HCT116 (cell line): ENCODE results near the gene GSTT2. TPM values are rescaled to one million over a fixed set of nuclear protein-coding genes. Genes with fewer than 3 reads are reported as not detected.

Source experiments
- ATAC-seq: fragments of 200-7000 bp; cut with Tn5 transposase; 2 replicates; pipeline ENCODE4 v1.9.1; 2020; ENCODE audit warnings: mild to moderate bottlenecking, moderate library complexity
- BruUV-seq: library from RNA; stranded (reverse); fragments of 400-500 nt; replicated peaks from 2 replicates; lab custom pipeline; 2021; lab: Mats Ljungman, UMichigan
- CTCF ChIA-PET: fragments of 300-600 bp; sonication (Branson Sonifier 250); formaldehyde crosslinking; loops from one replicate; lab custom pipeline; 2021; ENCODE audit warnings: antibody characterized with exemption; lab: Charles Lee
- POLR2A ChIA-PET: fragments of 300-600, 350-600 bp; sonication (Branson Sonifier 250); formaldehyde crosslinking; loops from one replicate; lab custom pipeline; 2021; ENCODE audit warnings: antibody characterized with exemption; lab: Charles Lee
- RAD21 ChIA-PET, 2 experiments: fragments of 300-600 bp; sonication (Branson Sonifier 250); formaldehyde crosslinking; loops; one replicate each; lab custom pipeline; 2023; ENCODE audit warnings: low total read pairs in 2 of 2; ENCODE audit not compliant: uncharacterized antibody in 2 of 2, unreplicated experiment in 2 of 2, low non-redundant PET in 1 of 2; lab: Charles Lee
- DNase-seq: peaks from one replicate; pipeline ENCODE4 v3.0.0-alpha.2; 2010; ENCODE audit warnings: low read depth, low spot score
- H2AFZ ChIP-seq: fragments of 200-600 bp; shearing (Covaris generic), sonication (generic); 2 replicates; pipeline ENCODE4 v1.6.1; 2017; ENCODE audit warnings: low read depth, mixed run types, mixed read lengths, antibody characterized with exemption, low read length; ENCODE audit not compliant: poor library complexity, severe bottlenecking
- H3K27ac ChIP-seq: 2 replicates; pipeline ENCODE4 v1.5.1; 2012; ENCODE audit warnings: low read depth, low read length
- H3K27me3 ChIP-seq: fragments of 200-600 bp; sonication (generic); 2 replicates; pipeline ENCODE4 v1.6.1; 2016; ENCODE audit warnings: mixed run types, low read length, mixed read lengths; ENCODE audit not compliant: insufficient read depth
- H3K36me3 ChIP-seq, 2 experiments: fragments of 200-500 bp in 1 of 2; fragments of 200-600 bp in 1 of 2; sonication (Bioruptor generic) in 1 of 2; sonication (generic) in 1 of 2; 2 replicates each; pipeline versions ENCODE4 v1.5.1 to v1.6.1; 2014 to 2016; ENCODE audit warnings: low read length in 2 of 2, inconsistent platforms in 1 of 2, mixed read lengths in 1 of 2, mixed run types in 1 of 2; ENCODE audit not compliant: insufficient read depth in 2 of 2, control insufficient read depth in 1 of 2
- H3K4me1 ChIP-seq, 2 experiments: fragments of 200-600 bp in 1 of 2; sonication (generic) in 1 of 2; 2 replicates each; pipeline versions ENCODE4 v1.5.1 to v1.6.1; 2012 to 2017; ENCODE audit warnings: low read length in 2 of 2, inconsistent platforms in 1 of 2, mild to moderate bottlenecking in 1 of 2, mixed read lengths in 1 of 2, mixed run types in 1 of 2, moderate library complexity in 1 of 2; ENCODE audit not compliant: insufficient read depth in 2 of 2, control insufficient read depth in 1 of 2
- H3K4me2 ChIP-seq: fragments of 200-600 bp; sonication (generic); 2 replicates; pipeline ENCODE4 v1.6.1; 2017; ENCODE audit warnings: mixed run types, low read length, mixed read lengths
- H3K4me3 ChIP-seq, 2 experiments: fragments of 200-600 bp in 1 of 2; sonication (generic) in 1 of 2; replicated peaks in 1 of 2; 2 replicates each; pipeline ENCODE4 v1.5.1; 2011 to 2016; ENCODE audit warnings: low read length in 2 of 2, control low read depth in 1 of 2, low read depth in 1 of 2, mild to moderate bottlenecking in 1 of 2, mixed read lengths in 1 of 2, mixed run types in 1 of 2
- H3K79me2 ChIP-seq: fragments of 200-600 bp; sonication (generic); 2 replicates; pipeline ENCODE4 v1.6.1; 2017; ENCODE audit warnings: mild to moderate bottlenecking, mixed run types, low read length, moderate library complexity, mixed read lengths; ENCODE audit not compliant: insufficient read depth
- H3K9ac ChIP-seq: fragments of 200-600 bp; sonication (generic); 2 replicates; pipeline ENCODE4 v1.6.1; 2016; ENCODE audit warnings: low read length, mixed read lengths
- H3K9me2 ChIP-seq: fragments of 200-600 bp; sonication (generic), shearing (Covaris generic); 2 replicates; pipeline ENCODE4 v1.6.1; 2017; ENCODE audit warnings: mixed run types, mild to moderate bottlenecking, moderate library complexity; ENCODE audit not compliant: insufficient read depth
- H3K9me3 ChIP-seq, 2 experiments: fragments of 200-500 bp in 1 of 2; fragments of 200-600 bp in 1 of 2; sonication (Bioruptor generic) in 1 of 2; sonication (generic) in 1 of 2; 2 replicates each; pipeline ENCODE4 v1.6.1; 2014 to 2017; ENCODE audit warnings: low read length in 2 of 2, mixed read lengths in 2 of 2, inconsistent platforms in 1 of 2, low read depth in 1 of 2, mild to moderate bottlenecking in 1 of 2, mixed run types in 1 of 2, moderate library complexity in 1 of 2; ENCODE audit not compliant: control insufficient read depth in 1 of 2, insufficient read depth in 1 of 2
- H4K20me1 ChIP-seq: fragments of 200-600 bp; sonication (generic), shearing (Covaris generic); 2 replicates; pipeline ENCODE4 v1.6.1; 2017; ENCODE audit warnings: mixed run types, mild to moderate bottlenecking, moderate library complexity; ENCODE audit not compliant: insufficient read depth
- CBX3 ChIP-seq: IDR thresholded peaks from 2 replicates; pipeline ENCODE4 v1.6.1; 2012; ENCODE audit warnings: low read depth
- CEBPB ChIP-seq: IDR thresholded peaks from 2 replicates; pipeline ENCODE4 v1.6.1; 2012; ENCODE audit warnings: low read depth
- FOSL1 ChIP-seq: IDR thresholded peaks from 2 replicates; pipeline ENCODE4 v1.6.1; 2012; ENCODE audit warnings: low read depth
- JUND ChIP-seq: IDR thresholded peaks from 2 replicates; pipeline ENCODE4 v1.6.1; 2012
- POLR2A ChIP-seq: IDR thresholded peaks from 2 replicates; pipeline ENCODE4 v1.7.0; 2011; ENCODE audit warnings: borderline replicate concordance; ENCODE audit not compliant: insufficient read depth, insufficient read length; ENCODE audit errors: extremely low read depth
- POLR2AphosphoS5 ChIP-seq: IDR thresholded peaks from 2 replicates; pipeline ENCODE4 v1.6.1; 2011; ENCODE audit warnings: mild to moderate bottlenecking, low read depth, low read length, moderate library complexity
- RAD21 ChIP-seq: IDR thresholded peaks from 2 replicates; pipeline ENCODE4 v1.6.1; 2012; ENCODE audit warnings: low read depth, mild to moderate bottlenecking
- REST ChIP-seq: IDR thresholded peaks from 2 replicates; pipeline ENCODE4 v1.6.1; 2012; ENCODE audit warnings: low read depth
- SIN3A ChIP-seq: IDR thresholded peaks from 2 replicates; pipeline ENCODE4 v1.6.1; 2012; ENCODE audit warnings: low read depth
- SP1 ChIP-seq: IDR thresholded peaks from 2 replicates; pipeline ENCODE4 v1.6.1; 2012; ENCODE audit warnings: low read depth
- SRF ChIP-seq: IDR thresholded peaks from 2 replicates; pipeline ENCODE4 v1.6.1; 2012; ENCODE audit warnings: low read depth
- TCF7L2 ChIP-seq: IDR thresholded peaks from 2 replicates; pipeline ENCODE4 v1.7.0; 2011; ENCODE audit warnings: borderline replicate concordance, inconsistent platforms; ENCODE audit not compliant: insufficient read depth, insufficient read length; ENCODE audit errors: extremely low read depth
- ZFX ChIP-seq: fragments of 450-650 bp; IDR thresholded peaks from 2 replicates; pipeline ENCODE4 v1.6.1; 2017
- intact Hi-C: fragments of 100-400 bp; cut with micrococcal nuclease; formaldehyde crosslinking; loops from 2 replicates; pipeline ENCODE4 v1.10.0; 2022
- total RNA-seq: library from RNA; stranded (reverse); gene quantifications from one replicate; pipeline ENCODE4 v1.2.1, GENCODE V29; 2021; ENCODE audit not compliant: unreplicated experiment

GSTT2 gene
- total RNA-seq, 1 experiment from 2014 or later = 5.1 TPM

- no peaks in the 10 kb centered on the region for H3K9me3 ChIP-seq
- H3K9me2 ChIP-seq = no peaks in the 10 kb centered on the region
- no peak overlapping the region for H2AFZ ChIP-seq
- H3K4me3 ChIP-seq = no peak overlapping the region
- no peak overlapping the region for H3K4me2 ChIP-seq
- BruUV-seq = no TSS peak
- H4K20me1 ChIP-seq = no peaks in the 10 kb centered on the region
- H3K4me1 ChIP-seq = no peaks in the 10 kb centered on the region
- no peaks in the 10 kb centered on the region for H3K36me3 ChIP-seq
- intact Hi-C loops = no loop called here
- DNase-seq (no peak), ATAC-seq (no peak)
- TF ChIP-seq CEBPB (no peak), POLR2A (no peak), CBX3 (no peak), FOSL1 (no peak), TCF7L2 (no peak), RAD21 (no peak), JUND (no peak), SRF (no peak), SIN3A (no peak), SP1 (no peak), REST (no peak), POLR2AphosphoS5 (no peak), ZFX (no peak)
- H3K9ac ChIP-seq = no peak overlapping the region
- no peaks in the 10 kb centered on the region for H3K27me3 ChIP-seq
- no peak overlapping the region for H3K27ac ChIP-seq
- peaks cover 95% of the 10 kb centered on the region for H3K79me2 ChIP-seq
- ChIA-PET RAD21 (no interaction called here), POLR2A (no interaction called here), CTCF (no interaction called here)
These were observed 46.8 kb downstream of the GSTT2 start for GRCh38 chr22:24026733-24027132.
